ENCODE data around the gene RBM12. TPM values are rescaled to one million over a fixed set of nuclear protein-coding genes. Genes with fewer than 3 reads are reported as not detected.

RBM12 gene
- total RNA-seq, 4 donors from 2014 or later: 9.8 to 23.7 (median 20.7) TPM

DNA sequence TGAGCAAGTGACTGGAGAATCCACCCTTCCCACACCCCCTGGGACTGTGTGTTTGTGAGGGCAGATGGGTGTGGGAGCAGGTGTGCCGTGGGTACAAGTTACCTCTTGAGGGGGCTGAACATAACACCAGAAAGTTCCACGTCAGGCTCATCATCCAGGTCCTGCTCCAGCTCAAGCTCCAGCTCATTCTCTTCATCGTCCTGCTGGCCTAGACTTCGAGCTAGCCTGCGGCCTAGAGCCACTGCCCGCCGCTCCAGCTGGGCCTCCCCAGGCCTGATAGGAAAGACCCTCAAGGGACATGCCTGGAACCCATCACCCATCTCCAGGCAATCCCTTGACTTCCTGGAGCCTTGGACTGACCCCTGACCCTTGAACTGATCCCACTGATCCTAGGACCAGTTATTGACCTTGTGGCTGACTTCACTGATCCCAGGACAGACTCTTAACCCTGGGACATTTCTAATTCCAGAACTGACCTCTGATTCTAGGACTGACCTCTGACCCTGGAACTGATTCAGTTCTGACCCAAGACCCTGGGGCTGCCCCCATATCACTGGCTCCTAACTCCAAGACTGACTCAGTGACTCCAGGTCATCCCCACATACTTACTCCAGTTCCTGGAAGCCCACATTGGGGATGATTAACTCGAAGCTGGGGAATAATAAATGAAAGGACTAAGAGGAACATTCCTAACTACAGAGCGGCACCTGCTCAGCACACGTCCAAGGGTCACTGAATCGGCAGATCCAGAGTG is 60.8 kb downstream of the RBM12 start:
- no peak for TF ChIP-seq POLR2A (IDR thresholded peaks at IDR 0.05)
- TF ChIP-seq, protein P1, sequence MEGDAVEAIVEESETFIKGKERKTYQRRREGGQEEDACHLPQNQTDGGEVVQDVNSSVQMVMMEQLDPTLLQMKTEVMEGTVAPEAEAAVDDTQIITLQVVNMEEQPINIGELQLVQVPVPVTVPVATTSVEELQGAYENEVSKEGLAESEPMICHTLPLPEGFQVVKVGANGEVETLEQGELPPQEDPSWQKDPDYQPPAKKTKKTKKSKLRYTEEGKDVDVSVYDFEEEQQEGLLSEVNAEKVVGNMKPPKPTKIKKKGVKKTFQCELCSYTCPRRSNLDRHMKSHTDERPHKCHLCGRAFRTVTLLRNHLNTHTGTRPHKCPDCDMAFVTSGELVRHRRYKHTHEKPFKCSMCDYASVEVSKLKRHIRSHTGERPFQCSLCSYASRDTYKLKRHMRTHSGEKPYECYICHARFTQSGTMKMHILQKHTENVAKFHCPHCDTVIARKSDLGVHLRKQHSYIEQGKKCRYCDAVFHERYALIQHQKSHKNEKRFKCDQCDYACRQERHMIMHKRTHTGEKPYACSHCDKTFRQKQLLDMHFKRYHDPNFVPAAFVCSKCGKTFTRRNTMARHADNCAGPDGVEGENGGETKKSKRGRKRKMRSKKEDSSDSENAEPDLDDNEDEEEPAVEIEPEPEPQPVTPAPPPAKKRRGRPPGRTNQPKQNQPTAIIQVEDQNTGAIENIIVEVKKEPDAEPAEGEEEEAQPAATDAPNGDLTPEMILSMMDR (IDR thresholded peaks at IDR 0.05 in 4 of 5, conservative IDR thresholded peaks at IDR 0.05 in 1 of 5): no peak
- Histone ChIP-seq H3K9me3 (no peaks in the 10 kb centered on the region), H3K27me3 (peaks cover 4 to 12% (median 11%) of the 10 kb centered on the region in 3 donors), H3K4me1 (peaks cover 6 to 10% of the 10 kb centered on the region in 2 donors), H3K4me3 (no peak overlapping the region), H3K36me3 (no peaks in the 10 kb centered on the region), H3K27ac (no peak overlapping the region)
- intact Hi-C loops (cut with DNase I; ENCODE audit: low total_unique reads): loop anchor here (5.0 kb wide), 3 partner anchors 58 to 348 kb away; partner anchors contain the start of genes CPNE1, RBM12, RBM39 and SCAND1
- in situ Hi-C loops (cut with MboI; ENCODE audit: low sequenced_read_pairs in 4 of 4): no loop called here
- no peak for DNase-seq
- ATAC-seq: no peak

DNA sequence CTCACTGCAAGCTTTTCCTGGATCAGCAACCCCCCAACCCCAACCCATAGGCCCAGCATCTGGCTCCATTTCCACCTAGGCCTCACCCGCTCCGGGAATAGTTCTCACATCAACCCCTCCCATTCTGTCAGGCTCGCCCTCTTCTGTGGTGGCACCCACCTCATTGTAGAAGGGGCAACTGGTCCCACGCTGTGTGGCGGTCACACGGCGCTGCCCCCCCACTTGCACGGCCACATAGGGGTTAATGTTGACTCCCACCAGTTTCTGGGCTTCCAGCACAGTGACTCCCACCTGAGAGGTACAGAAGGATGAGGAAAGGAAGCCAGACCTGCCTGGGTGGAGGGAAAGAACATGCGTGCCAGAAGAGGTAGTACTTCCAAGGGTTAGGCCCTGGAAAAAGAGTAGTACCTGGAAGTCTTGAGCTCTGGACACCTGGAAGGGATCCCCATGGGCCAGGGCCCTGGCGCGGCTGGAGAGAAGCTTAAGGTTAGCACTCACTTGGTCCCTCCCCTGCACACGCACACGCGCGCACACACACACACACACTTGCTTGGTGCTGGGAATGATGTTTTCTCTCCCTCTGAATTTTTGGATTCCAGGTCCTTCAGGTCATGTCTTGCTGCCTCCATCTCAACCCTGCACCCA is 61.7 kb downstream of the RBM12 start:
- Histone ChIP-seq H3K36me3 (no peaks in the 10 kb centered on the region), H3K27me3 (peaks cover 4 to 12% (median 11%) of the 10 kb centered on the region in 3 donors), H3K9me3 (no peaks in the 10 kb centered on the region), H3K27ac (no peak overlapping the region), H3K4me1 (peaks cover 6 to 10% of the 10 kb centered on the region in 2 donors), H3K4me3 (no peak overlapping the region)
- no peak for TF ChIP-seq POLR2A (IDR thresholded peaks at IDR 0.05)
- TF ChIP-seq, protein P1 (IDR thresholded peaks at IDR 0.05 in 4 of 5, conservative IDR thresholded peaks at IDR 0.05 in 1 of 5): no peak
- in situ Hi-C loops (cut with MboI; ENCODE audit: low sequenced_read_pairs in 4 of 4) (no loop called here), intact Hi-C loops (cut with DNase I; ENCODE audit: low total_unique reads) (loop anchor here (5.0 kb wide), 3 partner anchors 59 to 349 kb away; partner anchors contain the start of genes CPNE1, RBM12, RBM39 and SCAND1)
- no peak for ATAC-seq
- no peak for DNase-seq

DNA sequence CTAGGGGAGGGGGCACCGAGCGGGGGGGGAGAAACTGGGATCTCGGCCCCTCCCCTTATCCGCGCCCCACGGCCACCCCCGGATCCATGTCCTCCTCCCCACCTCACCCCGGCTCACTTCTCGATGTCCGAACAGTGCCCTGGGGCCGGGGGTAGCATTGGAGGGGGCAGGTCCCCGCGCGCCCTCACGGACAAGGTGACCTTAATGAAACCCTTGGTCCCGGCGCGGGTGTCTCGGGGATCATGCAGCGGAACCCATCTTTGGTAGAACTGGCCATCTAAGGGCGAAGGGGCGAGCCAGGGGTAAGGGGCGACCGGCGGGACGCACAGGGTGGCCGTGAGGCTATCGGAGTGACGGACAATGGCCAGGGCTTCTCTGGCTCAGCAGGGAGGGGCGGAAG is 62.7 kb downstream of the RBM12 start:
- H3K36me3 ChIP-seq: no peaks in the 10 kb centered on the region
- DNase-seq (no peak), ATAC-seq (peak in 1 of 2 donors; percentile 9)
- H3K27ac ChIP-seq: no peak overlapping the region
- no peaks in the 10 kb centered on the region for H3K9me3 ChIP-seq
- H3K27me3 ChIP-seq: peaks cover 4 to 12% (median 11%) of the 10 kb centered on the region in 3 donors
- no peak for TF ChIP-seq POLR2A (IDR thresholded peaks at IDR 0.05)
- TF ChIP-seq, protein P1 (IDR thresholded peaks at IDR 0.05 in 4 of 5, conservative IDR thresholded peaks at IDR 0.05 in 1 of 5): no peak
- peak overlapping the region; percentile 52 to 65 (median 58) for H3K4me3 ChIP-seq
- in situ Hi-C loops (cut with MboI; ENCODE audit: low sequenced_read_pairs in 4 of 4): no loop called here
- H3K4me1 ChIP-seq: peaks cover 6 to 10% of the 10 kb centered on the region in 2 donors
- intact Hi-C loops (cut with DNase I; ENCODE audit: low total_unique reads): loop anchor here (1.0 to 5.0 kb wide), 5 partner anchors 60 to 350 kb away; partner anchors contain the start of genes CPNE1, NFS1, RBM12 and RBM39

DNA sequence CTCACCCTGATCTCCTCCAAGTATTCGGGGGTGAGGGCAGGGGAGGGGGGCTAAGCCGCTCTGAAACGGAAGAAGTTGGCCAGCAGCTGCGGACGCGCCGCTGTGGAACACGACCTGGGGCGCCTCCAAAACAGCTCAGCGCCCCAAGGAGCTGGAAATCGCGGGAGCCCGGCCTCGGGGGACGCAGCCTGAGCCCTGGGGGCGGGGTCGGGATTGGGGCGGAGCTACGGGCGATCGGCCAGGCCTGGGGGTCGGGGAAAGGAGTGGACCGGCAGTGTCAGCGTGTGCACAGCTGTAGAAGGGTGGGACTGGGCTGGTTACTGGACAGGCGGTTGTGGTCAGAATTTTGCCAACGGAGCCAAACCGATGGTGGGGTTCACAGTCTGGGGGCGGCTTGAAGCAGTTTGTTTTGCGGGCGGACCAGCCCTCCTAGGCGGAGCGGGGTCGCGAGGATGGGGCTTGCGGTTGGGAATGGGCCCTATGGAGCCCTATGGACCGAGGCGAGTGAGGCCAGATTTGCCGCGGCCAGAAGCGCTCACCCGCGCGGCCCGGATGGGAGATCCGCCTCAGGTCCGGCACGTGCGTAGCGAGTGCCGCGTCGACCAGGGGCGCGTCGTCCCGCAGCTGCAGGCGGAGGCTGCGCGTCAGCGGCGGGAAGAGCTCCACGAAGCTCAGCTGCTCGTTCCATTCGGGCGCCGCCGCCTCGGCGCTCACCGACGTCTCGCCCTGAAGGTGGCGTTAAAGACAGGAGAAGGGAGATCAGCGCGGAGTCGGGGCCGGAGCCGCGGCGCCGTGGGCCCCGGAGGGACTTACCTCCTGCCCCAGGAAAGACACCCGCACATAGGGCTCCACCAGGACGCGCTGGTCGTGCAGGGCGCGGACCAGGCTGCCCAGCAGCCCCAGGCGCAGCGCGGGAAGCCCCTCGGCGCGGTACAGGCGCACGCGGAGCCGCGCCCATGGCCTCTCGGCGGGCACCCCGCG is 63.4 kb downstream of the RBM12 start:
- in situ Hi-C loops (cut with MboI; ENCODE audit: low sequenced_read_pairs in 4 of 4) (no loop called here), intact Hi-C loops (cut with DNase I; ENCODE audit: low total_unique reads) (loop anchor here (1.0 to 5.0 kb wide), 5 partner anchors 61 to 351 kb away; partner anchors contain the start of genes CPNE1, NFS1, RBM12 and RBM39)
- peaks cover 4 to 12% (median 11%) of the 10 kb centered on the region in 3 donors for H3K27me3 ChIP-seq
- peak; percentile 64 to 72 for DNase-seq
- peak; percentile 89 to 92 for ATAC-seq
- H3K36me3 ChIP-seq: no peaks in the 10 kb centered on the region
- H3K27ac ChIP-seq: peak overlapping the region in 1 of 4 donors; percentile 15
- TF ChIP-seq POLR2A (IDR thresholded peaks at IDR 0.05): no peak
- TF ChIP-seq, protein P1 (IDR thresholded peaks at IDR 0.05 in 4 of 5, conservative IDR thresholded peaks at IDR 0.05 in 1 of 5): peak in 4 of 5 experiments; percentile 39 to 68 (median 52)
- H3K9me3 ChIP-seq: no peaks in the 10 kb centered on the region
- H3K4me3 ChIP-seq: peak overlapping the region; percentile 52 to 65 (median 58)
- H3K4me1 ChIP-seq: peaks cover 6 to 10% of the 10 kb centered on the region in 2 donors

Measured in gastrocnemius medialis (tissue), 4 donors.